Keratinocyte (primary cell): ENCODE measurements around the gene DNAI2. TPM values are rescaled to one million over a fixed set of nuclear protein-coding genes. Genes with fewer than 3 reads are reported as not detected.

ENCODE experiments used
- DNase-seq: peaks from one replicate; pipeline ENCODE4 v3.0.0-alpha.2; 2011; ENCODE audit warnings: low read depth, missing footprints, low spot score
- FAIRE-seq: peaks from 2 replicates; lab custom pipeline; 2011; peaks lifted over from hg19 to GRCh38; lab: Jason Lieb, UNC
- H2AFZ ChIP-seq: 2 replicates; pipeline ENCODE4 v1.6.0; 2012; ENCODE audit warnings: low read length, control low read depth, inconsistent platforms; ENCODE audit not compliant: control insufficient read depth
- H3K27ac ChIP-seq: 2 replicates; pipeline ENCODE4 v1.5.1; 2011; ENCODE audit warnings: low read length; ENCODE audit not compliant: control insufficient read depth, insufficient read depth
- H3K27me3 ChIP-seq: 3 replicates; pipeline ENCODE4 v1.6.0; 2011; ENCODE audit warnings: low read length; ENCODE audit not compliant: control insufficient read depth, insufficient read depth; ENCODE audit errors: extremely low read depth
- H3K36me3 ChIP-seq, 2 experiments: 2 replicates in 1 of 2; 3 replicates in 1 of 2; pipeline ENCODE4 v1.5.1; 2011; ENCODE audit warnings: low read length in 2 of 2, mild to moderate bottlenecking in 1 of 2; ENCODE audit not compliant: control insufficient read depth in 2 of 2, insufficient read depth in 2 of 2; ENCODE audit errors: extremely low read depth in 1 of 2
- H3K4me1 ChIP-seq: 3 replicates; pipeline ENCODE4 v1.5.1; 2011; ENCODE audit warnings: low read length; ENCODE audit not compliant: control insufficient read depth, insufficient read depth; ENCODE audit errors: extremely low read depth
- H3K4me2 ChIP-seq: 3 replicates; pipeline ENCODE4 v1.6.0; 2011; ENCODE audit warnings: low read depth, low read length; ENCODE audit not compliant: control insufficient read depth, insufficient read depth; ENCODE audit errors: extremely low read depth
- H3K4me3 ChIP-seq, 3 experiments: fragments of 200-600 bp in 1 of 3; sonication (generic) in 1 of 3; 2 replicates in 2 of 3; 3 replicates in 1 of 3; pipeline ENCODE4 v1.5.1; 2011 to 2016; ENCODE audit warnings: low read length in 3 of 3, mild to moderate bottlenecking in 3 of 3, control low read depth in 2 of 3, inconsistent platforms in 1 of 3, low read depth in 1 of 3, mixed read lengths in 1 of 3, mixed run types in 1 of 3, moderate library complexity in 1 of 3; ENCODE audit not compliant: control insufficient read depth in 2 of 3, insufficient read depth in 2 of 3; ENCODE audit errors: extremely low read depth in 1 of 3
- H3K79me2 ChIP-seq: 2 replicates; pipeline ENCODE4 v1.6.0; 2012; ENCODE audit warnings: low read length; ENCODE audit not compliant: control insufficient read depth, insufficient read depth
- H3K9ac ChIP-seq: 3 replicates; pipeline ENCODE4 v1.6.0; 2011; ENCODE audit warnings: low read length; ENCODE audit not compliant: control insufficient read depth, insufficient read depth; ENCODE audit errors: extremely low read depth
- H3K9me1 ChIP-seq: 3 replicates; pipeline ENCODE4 v1.6.0; 2011; ENCODE audit warnings: low read length; ENCODE audit not compliant: control insufficient read depth, insufficient read depth; ENCODE audit errors: extremely low read depth
- H3K9me3 ChIP-seq: 2 replicates; pipeline ENCODE4 v1.5.1; 2012; ENCODE audit warnings: low read depth, low read length; ENCODE audit not compliant: control insufficient read depth
- H4K20me1 ChIP-seq: 3 replicates; pipeline ENCODE4 v1.6.0; 2011; ENCODE audit warnings: low read length; ENCODE audit not compliant: control insufficient read depth, insufficient read depth; ENCODE audit errors: extremely low read depth
- EZH2 ChIP-seq: IDR thresholded peaks from one replicate; pipeline ENCODE4 v1.6.1; 2012; ENCODE audit warnings: inconsistent platforms, mild to moderate bottlenecking, low read length, moderate library complexity
- dilution Hi-C: fragments of 300-500 bp; cut with MboI; formaldehyde crosslinking; loops from one replicate; pipeline ENCODE4 v1.7.0; 2020; ENCODE audit warnings: low sequenced_read_pairs; ENCODE audit not compliant: extremely low pct_ligation_motif_present
- polyA plus RNA-seq, 5 experiments: library from polyadenylated mRNA; depleted of rRNA in 3 of 5; stranded (reverse) in 3 of 5; stranded (forward) in 1 of 5; unstranded in 1 of 5; fragments of >200 nt; gene quantifications; 1 replicate in 1 of 5; 2 replicates in 3 of 5; 3 replicates in 1 of 5; pipeline versions ENCODE4 v1.2.1 to v1.2.3, GENCODE V29; 2011 to 2012; ENCODE audit warnings: missing spikeins in 2 of 5, low read depth in 1 of 5, low replicate concordance in 1 of 5
- TF ChIP-seq, protein P1 (sequence below), 3 experiments: IDR thresholded peaks in 1 of 3; conservative IDR thresholded peaks in 1 of 3; optimal IDR thresholded peaks in 1 of 3; 2 replicates in 2 of 3; 3 replicates in 1 of 3; pipeline versions ENCODE3 to v1.5.1; 2011; ENCODE audit warnings: low read length in 3 of 3, mild to moderate bottlenecking in 3 of 3, moderate library complexity in 2 of 3, control low read depth in 1 of 3, inconsistent platforms in 1 of 3; ENCODE audit not compliant: insufficient read depth in 2 of 3; ENCODE audit errors: extremely low read depth in 1 of 3

Gene DNAI2
- polyA plus RNA-seq, 1 donor (not counting 4 experiments of a cell fraction or from before 2014, with no cell fraction given): not detected

DNA sequence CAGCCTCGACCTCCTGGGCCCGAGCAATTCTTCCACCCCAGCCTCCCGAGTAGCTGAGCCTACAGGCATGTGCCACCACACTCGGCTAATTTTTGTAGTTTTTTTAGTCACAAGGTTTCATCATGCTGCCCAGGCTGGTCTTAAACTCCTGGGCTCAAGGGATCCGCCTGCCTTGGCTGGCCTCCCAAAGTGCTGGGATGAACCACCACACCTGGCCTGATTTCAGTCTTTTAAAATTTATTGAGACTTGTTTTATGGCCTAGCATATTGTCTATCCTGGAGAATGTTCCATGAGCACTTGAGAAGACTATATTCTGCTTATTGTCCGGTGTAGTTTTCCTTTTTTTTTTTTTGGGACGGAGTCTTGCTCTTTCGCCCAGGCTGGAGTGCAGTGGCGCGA is 18.5 kb downstream of the DNAI2 start:
- Histone ChIP-seq H3K4me1 (peaks cover 23% of the 10 kb centered on the region), H3K4me3 (no peak overlapping the region), H3K9me1 (no peaks in the 10 kb centered on the region), H3K27ac (no peak overlapping the region), H3K9me3 (no peaks in the 10 kb centered on the region), H3K9ac (no peak overlapping the region), H2AFZ (no peak overlapping the region), H3K79me2 (no peaks in the 10 kb centered on the region), H3K4me2 (no peak overlapping the region), H3K27me3 (no peaks in the 10 kb centered on the region), H4K20me1 (no peaks in the 10 kb centered on the region), H3K36me3 (no peaks in the 10 kb centered on the region)
- no peak for FAIRE-seq
- no peak for DNase-seq
- dilution Hi-C loops: no loop called here
- no peak for TF ChIP-seq EZH2
- TF ChIP-seq, protein P1, sequence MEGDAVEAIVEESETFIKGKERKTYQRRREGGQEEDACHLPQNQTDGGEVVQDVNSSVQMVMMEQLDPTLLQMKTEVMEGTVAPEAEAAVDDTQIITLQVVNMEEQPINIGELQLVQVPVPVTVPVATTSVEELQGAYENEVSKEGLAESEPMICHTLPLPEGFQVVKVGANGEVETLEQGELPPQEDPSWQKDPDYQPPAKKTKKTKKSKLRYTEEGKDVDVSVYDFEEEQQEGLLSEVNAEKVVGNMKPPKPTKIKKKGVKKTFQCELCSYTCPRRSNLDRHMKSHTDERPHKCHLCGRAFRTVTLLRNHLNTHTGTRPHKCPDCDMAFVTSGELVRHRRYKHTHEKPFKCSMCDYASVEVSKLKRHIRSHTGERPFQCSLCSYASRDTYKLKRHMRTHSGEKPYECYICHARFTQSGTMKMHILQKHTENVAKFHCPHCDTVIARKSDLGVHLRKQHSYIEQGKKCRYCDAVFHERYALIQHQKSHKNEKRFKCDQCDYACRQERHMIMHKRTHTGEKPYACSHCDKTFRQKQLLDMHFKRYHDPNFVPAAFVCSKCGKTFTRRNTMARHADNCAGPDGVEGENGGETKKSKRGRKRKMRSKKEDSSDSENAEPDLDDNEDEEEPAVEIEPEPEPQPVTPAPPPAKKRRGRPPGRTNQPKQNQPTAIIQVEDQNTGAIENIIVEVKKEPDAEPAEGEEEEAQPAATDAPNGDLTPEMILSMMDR (optimal IDR thresholded peaks at IDR 0.05 in 1 of 3, IDR thresholded peaks at IDR 0.05 in 1 of 3, conservative IDR thresholded peaks at IDR 0.05 in 1 of 3; ENCODE audit: extremely low read depth in 1 of 3, insufficient read depth in 2 of 3, low read length in 3 of 3): no peak

DNA sequence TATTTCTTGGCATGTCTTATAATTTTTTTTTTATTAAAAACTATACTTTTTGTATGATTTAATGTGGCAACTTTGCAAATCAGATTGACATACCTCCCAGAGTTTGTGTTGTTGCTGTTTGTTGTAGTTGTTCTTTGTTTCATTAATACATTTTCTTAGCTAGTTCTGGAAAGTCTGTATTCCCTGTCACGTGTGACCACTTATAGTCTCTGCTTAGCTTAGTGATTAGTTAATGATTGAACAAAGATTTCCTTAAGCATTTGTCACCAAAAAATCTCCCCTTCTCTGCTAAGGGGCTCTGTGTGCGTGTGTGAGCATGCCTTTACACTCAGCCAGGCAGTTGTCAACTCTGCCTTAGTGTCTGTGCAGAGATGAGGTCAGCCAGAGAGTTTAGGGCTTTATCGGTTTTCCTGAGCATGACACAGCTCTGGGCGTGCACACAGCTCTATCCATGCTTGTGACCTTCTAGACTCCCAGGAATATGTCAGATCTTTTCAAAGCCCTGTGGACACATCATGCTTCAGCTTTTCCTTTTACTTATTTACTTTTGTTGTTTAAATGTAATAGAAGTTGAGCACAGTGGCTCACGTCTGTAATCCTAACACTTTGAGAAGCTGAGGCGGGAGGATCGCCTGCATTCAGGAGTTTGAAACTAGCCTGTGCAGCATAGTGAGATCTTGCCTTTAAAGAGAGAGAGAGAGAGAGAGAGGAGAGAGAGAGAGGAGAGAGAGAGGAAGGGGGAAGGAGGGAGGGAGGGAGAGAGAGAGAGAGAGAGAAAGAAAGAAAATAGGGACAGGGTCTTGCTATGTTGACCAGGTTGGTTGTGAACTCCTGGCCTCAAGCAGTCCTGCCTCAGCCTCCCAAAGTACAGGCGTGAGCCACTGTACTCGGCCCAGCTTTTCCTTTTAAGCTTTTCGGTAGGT is 21.9 kb downstream of the DNAI2 start:
- Histone ChIP-seq H4K20me1 (no peaks in the 10 kb centered on the region), H3K4me3 (no peak overlapping the region), H3K4me2 (peak overlapping the region; percentile 9), H3K9me1 (no peaks in the 10 kb centered on the region), H3K4me1 (peaks cover 17% of the 10 kb centered on the region), H2AFZ (no peak overlapping the region), H3K9ac (no peak overlapping the region), H3K9me3 (no peaks in the 10 kb centered on the region), H3K27ac (no peak overlapping the region), H3K79me2 (no peaks in the 10 kb centered on the region), H3K36me3 (no peaks in the 10 kb centered on the region), H3K27me3 (no peaks in the 10 kb centered on the region)
- dilution Hi-C loops: no loop called here
- TF ChIP-seq, protein P1 (optimal IDR thresholded peaks at IDR 0.05 in 1 of 3, IDR thresholded peaks at IDR 0.05 in 1 of 3, conservative IDR thresholded peaks at IDR 0.05 in 1 of 3; ENCODE audit: extremely low read depth in 1 of 3, insufficient read depth in 2 of 3, low read length in 3 of 3): no peak
- no peak for TF ChIP-seq EZH2
- FAIRE-seq: peak; percentile 17
- DNase-seq: no peak
